ENCODE results near the gene AJAP1. TPM values are rescaled to one million over a fixed set of nuclear protein-coding genes. Genes with fewer than 3 reads are reported as not detected.

Gene AJAP1
- total RNA-seq, 1 experiment from 2014 or later = 0.68 TPM

GRCh38 chr1:4627353-4627752 is 27.1 kb upstream of the AJAP1 start:
- no peak for DNase-seq (ENCODE audit: low spot score)
- in situ Hi-C loops (cut with HindIII; ENCODE audit: low sequenced_read_pairs) = no loop called here

DNA sequence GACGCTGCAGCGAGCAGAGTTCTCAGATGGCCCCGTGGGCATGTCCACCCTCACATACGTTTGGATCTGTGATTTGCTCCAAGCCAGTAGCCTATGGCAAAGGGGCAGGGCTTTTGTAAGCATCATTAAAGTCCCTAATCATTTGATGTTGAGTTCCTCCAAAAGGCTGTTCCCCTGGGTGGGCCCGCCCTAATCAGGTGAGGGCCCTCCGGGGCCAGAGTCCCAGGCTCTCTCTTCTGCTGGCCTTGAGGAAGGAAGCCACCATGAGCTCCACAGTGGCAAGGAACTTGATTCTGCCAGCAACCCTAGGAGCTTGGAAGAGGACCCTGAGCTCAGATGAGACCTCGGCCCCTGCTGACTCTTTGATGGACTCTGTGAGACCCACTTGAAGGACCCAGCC is 25.4 kb upstream of the AJAP1 start:
- DNase-seq (ENCODE audit: low spot score) = no peak
- in situ Hi-C loops (cut with HindIII; ENCODE audit: low sequenced_read_pairs) = no loop called here

DNA sequence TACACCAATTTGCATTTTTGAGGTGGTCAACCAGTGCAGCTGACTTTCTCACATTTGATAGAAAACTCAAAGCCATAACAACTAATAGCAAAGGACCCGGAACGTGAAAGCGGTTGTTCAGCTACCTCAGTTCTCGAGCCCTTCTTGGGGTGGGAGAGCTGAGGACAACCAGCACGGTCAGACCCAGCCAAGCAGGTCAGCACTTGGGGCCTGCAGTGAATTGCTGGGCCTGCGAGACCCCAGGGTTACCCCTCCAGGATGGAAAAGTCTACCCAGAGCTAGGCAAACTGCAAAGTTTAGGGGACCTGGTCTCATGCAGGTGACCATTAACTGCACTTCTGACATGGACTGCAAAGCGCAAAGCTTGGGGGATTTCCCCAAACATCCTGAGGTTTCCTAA is 23.8 kb upstream of the AJAP1 start:
- no peak for DNase-seq (ENCODE audit: low spot score)
- in situ Hi-C loops (cut with HindIII; ENCODE audit: low sequenced_read_pairs) = no loop called here

- in situ Hi-C loops (cut with HindIII; ENCODE audit: low sequenced_read_pairs) = no loop called here
- DNase-seq (ENCODE audit: low spot score) = no peak
These were observed 23.1 kb upstream of the AJAP1 start for GRCh38 chr1:4631321-4631720.

DNA sequence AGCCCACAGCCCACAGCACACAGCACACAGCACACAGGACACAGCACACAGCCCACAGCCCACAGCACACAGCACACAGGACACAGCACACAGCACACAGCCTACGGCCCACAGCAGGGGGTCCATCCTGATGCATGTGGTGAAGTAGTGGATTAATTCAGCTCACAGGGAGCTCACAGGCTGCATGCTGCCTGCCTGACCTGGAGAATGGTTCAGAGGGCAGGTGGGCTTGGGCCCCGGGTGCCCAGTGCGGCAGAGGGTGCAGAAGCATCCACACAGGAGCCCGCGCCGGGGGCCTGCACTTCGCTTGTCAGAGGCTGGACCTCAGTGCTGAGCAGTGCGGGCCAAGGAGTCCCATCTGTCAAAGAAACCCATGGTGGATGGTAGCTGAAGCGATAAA is 21.1 kb upstream of the AJAP1 start:
- no peak for DNase-seq (ENCODE audit: low spot score)
- in situ Hi-C loops (cut with HindIII; ENCODE audit: low sequenced_read_pairs) = no loop called here

GRCh38 chr1:4634156-4634792 is 20.1 kb upstream of the AJAP1 start:
- DNase-seq (ENCODE audit: low spot score) = no peak
- in situ Hi-C loops (cut with HindIII; ENCODE audit: low sequenced_read_pairs) = no loop called here

DNA sequence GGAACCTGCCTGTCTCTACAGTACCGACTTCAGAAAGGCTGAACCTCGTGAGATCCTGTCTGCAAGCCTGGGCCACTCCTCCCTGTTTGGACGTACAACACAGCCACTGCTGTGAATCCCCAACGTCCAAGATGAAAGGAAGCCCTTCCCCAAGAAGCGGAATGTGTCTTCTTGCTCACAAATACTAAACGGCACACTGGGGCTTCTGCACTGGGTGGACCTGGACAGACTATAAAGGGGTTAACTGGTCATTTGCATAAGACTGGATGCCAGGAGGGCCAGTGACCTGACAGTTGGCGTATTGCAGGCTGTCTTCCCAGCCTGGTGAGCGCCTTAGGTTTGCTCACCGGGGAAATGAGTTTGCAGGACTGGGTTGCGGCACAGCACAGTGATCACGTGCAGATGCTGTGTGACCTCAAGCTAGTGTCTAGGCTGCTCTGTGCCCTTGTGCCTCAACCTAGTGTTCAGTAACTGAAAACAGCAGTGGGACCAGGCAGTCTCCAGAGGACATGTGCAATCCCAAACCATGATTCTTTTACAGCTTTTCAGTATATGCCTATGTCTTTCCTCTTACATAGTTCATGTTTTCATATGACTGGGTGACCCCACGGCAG is 19.5 kb upstream of the AJAP1 start:
- in situ Hi-C loops (cut with HindIII; ENCODE audit: low sequenced_read_pairs) = no loop called here
- no peak for DNase-seq (ENCODE audit: low spot score)

GRCh38 chr1:4636186-4636585 is 18.2 kb upstream of the AJAP1 start:
- DNase-seq (ENCODE audit: low spot score) = no peak
- in situ Hi-C loops (cut with HindIII; ENCODE audit: low sequenced_read_pairs) = no loop called here

- in situ Hi-C loops (cut with HindIII; ENCODE audit: low sequenced_read_pairs) = no loop called here
- no peak for DNase-seq (ENCODE audit: low spot score)
These were observed 17.6 kb upstream of the AJAP1 start for GRCh38 chr1:4636644-4637380.

DNA sequence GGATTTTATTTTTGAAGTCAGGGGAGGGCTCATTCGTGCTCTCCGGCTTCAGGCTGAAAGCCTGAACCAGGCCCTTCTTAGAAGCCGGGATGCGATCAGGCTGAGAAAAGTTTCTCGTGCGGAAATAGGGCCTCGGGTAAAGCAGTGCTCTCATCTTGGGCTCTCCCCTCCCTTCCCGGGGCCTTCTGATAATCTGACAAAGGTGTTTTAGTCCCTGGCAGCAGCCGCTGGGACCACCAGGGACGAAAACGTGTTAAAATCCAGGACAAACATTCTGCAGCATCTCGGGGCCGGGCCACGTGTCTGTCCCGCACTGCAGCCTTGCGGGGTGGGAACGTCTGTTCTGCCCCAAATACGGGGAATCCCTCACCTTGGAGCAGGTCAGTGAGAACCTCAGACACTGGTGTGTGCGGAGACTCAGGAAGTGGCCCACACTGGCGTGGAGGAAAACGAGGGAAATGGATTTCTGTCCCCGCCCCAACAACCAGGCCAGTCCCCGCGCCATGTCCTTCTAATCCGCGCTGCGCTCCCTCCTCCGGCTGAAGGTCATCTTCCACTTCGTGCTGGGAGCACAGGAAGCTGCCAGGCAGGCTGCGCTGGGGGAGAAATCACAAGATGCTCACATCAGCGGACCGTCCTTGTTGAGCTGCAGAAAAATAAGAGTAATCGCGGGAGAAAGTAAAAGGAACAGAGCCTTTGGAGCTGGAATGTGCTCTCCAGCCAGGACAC is 16.6 kb upstream of the AJAP1 start:
- no peak for DNase-seq (ENCODE audit: low spot score)
- in situ Hi-C loops (cut with HindIII; ENCODE audit: low sequenced_read_pairs) = no loop called here

- in situ Hi-C loops (cut with HindIII; ENCODE audit: low sequenced_read_pairs) = no loop called here
- DNase-seq (ENCODE audit: low spot score) = no peak
These were observed 16.1 kb upstream of the AJAP1 start for GRCh38 chr1:4638345-4638729.

GRCh38 chr1:4640931-4641330 is 13.5 kb upstream of the AJAP1 start:
- in situ Hi-C loops (cut with HindIII; ENCODE audit: low sequenced_read_pairs) = no loop called here

GRCh38 chr1:4647391-4647790 is 7.0 kb upstream of the AJAP1 start:
- DNase-seq (ENCODE audit: low spot score) = no peak
- in situ Hi-C loops (cut with HindIII; ENCODE audit: low sequenced_read_pairs) = no loop called here

More at GRCh38 chr1:4640931-4641330, 13.5 kb upstream of the AJAP1 start:
- no peak for DNase-seq (ENCODE audit: low spot score)

GRCh38 chr1:4648657-4649056 is 5.8 kb upstream of the AJAP1 start:
- in situ Hi-C loops (cut with HindIII; ENCODE audit: low sequenced_read_pairs) = no loop called here
- DNase-seq (ENCODE audit: low spot score) = no peak

DNA sequence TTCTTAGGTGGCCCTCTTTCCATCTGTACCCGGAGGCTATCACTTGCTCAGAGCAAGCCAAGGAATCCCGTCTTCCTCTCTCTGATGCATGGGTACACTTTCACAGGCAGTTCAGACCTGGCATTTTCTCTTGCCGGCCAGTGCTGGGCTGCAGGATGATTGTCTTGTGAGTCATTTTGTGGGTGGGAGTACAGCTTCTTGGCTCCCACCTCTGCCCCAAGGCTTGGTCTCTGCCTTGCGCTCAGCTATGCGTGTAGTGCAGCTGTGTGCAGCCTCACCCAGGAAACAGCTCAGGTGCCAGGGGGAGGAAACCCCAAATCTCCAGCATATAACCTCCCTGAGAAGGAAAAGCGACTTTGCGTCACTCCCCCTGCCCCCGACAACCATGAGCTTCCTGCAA is 3.9 kb upstream of the AJAP1 start:
- no peak for DNase-seq (ENCODE audit: low spot score)
- in situ Hi-C loops (cut with HindIII; ENCODE audit: low sequenced_read_pairs) = no loop called here

- DNase-seq (ENCODE audit: low spot score) = no peak
- in situ Hi-C loops (cut with HindIII; ENCODE audit: low sequenced_read_pairs) = no loop called here
These were observed 3.4 kb upstream of the AJAP1 start for GRCh38 chr1:4650981-4651380.

DNA sequence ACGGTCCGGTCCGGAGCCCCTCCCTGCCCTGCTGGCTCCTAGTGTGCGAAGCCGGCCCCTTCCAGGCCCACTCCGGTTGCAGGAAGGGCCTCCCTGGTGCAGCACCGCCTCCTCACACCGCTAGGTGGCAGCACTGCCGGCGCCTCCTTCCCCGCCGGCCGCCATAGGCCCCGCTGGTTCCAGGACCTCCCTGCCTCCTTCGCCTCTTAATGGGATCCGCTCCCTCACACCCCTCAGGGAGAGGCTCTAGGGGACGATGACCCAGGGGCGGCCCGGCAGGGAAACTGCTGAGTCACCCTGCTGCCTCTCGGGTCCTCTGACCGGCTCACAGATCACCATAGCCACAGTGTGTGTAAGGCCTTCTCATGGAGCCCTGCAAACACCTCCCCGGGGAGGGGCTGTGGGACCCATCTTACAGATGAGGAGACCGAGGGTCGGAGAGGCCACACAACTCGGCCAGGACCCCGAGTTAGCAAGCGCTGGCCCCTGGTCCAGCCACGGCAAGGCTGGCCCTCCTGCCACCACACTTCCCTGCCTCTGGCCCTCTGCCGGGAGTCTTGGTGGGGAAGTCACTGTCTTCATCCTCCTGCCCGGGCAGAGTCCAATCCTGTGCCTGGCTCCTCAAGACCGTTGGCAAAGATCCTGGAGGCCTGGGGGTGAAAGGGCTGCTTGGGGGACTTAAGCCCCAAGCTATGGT is 1.6 kb upstream of the AJAP1 start:
- DNase-seq (ENCODE audit: low spot score) = peak; percentile 24
- in situ Hi-C loops (cut with HindIII; ENCODE audit: low sequenced_read_pairs) = no loop called here

GRCh38 chr1:4653328-4653660 is 1.1 kb upstream of the AJAP1 start:
- in situ Hi-C loops (cut with HindIII; ENCODE audit: low sequenced_read_pairs) = no loop called here
- no peak for DNase-seq (ENCODE audit: low spot score)

GRCh38 chr1:4654764-4655673 is 610 bp downstream of the AJAP1 start:
- DNase-seq (ENCODE audit: low spot score) = no peak
- in situ Hi-C loops (cut with HindIII; ENCODE audit: low sequenced_read_pairs) = no loop called here
